HAP-1 (cell line): ENCODE measurements around the gene PGGHG.
"Not testable (repeated sequence)": the region's sequence is repeated elsewhere in the genome, so short reads cannot be mapped to it uniquely, and the experiment has no call there.

Source experiments
- DNase-seq, 2 experiments: peaks; one replicate each; pipeline ENCODE4 v3.0.0-alpha.2; 2016 to 2020; ENCODE audit warnings: low spot score in 2 of 2
- H3K27me3 ChIP-seq: fragments of 250-450 bp; sonication (Bioruptor Pico); 2 replicates; pipeline ENCODE4 v1.5.1; 2020; ENCODE audit warnings: low read depth, mild to moderate bottlenecking, moderate library complexity
- H3K36me3 ChIP-seq: fragments of 250-450 bp; sonication (Bioruptor Pico); replicated peaks from 2 replicates; pipeline ENCODE4 v1.5.1; 2020; ENCODE audit warnings: mild to moderate bottlenecking
- H3K4me1 ChIP-seq: fragments of 250-450 bp; sonication (Bioruptor Pico); 2 replicates; pipeline ENCODE4 v1.5.1; 2020; ENCODE audit warnings: mild to moderate bottlenecking
- H3K4me3 ChIP-seq: fragments of 250-450 bp; sonication (Bioruptor Pico); 2 replicates; pipeline ENCODE4 v1.5.1; 2020; ENCODE audit warnings: mild to moderate bottlenecking, moderate library complexity
- H3K9me3 ChIP-seq: fragments of 250-450 bp; sonication (Bioruptor Pico); 2 replicates; pipeline ENCODE4 v1.5.1; 2020; ENCODE audit warnings: mild to moderate bottlenecking, moderate library complexity
- in situ Hi-C: fragments of 300-500 bp; cut with MboI; formaldehyde crosslinking; loops from 3 replicates; pipeline ENCODE4 v1.14.3; 2020; ENCODE audit warnings: low sequenced_read_pairs, inconsistent platforms, mixed read lengths

PGGHG gene

DNA sequence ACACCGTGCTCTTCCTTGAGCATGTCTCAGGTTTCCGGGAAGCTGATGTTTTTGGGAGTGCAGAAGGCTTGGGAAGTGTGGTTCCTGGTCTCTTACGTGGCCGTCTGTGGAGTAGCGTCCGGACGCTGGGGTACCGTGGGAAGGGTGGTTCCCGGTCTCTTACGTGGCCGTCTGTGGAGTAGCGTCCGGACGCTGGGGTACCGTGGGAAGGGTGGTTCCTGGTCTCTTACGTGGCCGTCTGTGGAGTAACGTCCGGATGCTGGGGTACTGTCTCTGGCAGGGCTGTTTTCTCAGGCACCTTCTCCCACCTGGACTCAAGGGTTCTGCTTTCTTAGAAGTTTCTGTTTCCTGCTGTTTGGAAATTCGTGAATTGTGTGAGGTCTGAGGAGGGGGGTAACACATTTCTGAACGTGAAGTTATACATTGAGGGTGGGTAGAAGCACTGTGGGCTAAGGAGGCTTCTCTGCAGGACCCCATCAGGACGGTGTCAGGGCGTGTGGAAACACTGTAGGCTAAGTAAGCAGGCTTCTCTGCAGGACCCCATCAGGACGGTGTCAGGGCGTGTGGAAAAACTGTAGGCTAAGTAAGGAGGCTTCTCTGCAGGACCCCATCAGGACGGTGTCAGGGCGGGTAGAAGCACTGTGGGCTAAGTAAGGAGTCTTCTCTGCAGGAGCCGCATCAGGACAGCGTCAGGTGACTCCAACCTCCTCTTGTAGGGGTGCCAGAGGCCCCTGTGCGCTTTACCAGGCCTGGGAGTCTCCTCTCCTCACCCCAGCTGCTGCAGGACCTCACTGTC is 37.1 kb downstream of the PGGHG start:
- DNase-seq, result no peak
- no peaks in the 10 kb centered on the region for H3K36me3 ChIP-seq
- in situ Hi-C loops, result no loop called here
- no peaks in the 10 kb centered on the region; the same call in 1 of the 2 replicates for H3K4me1 ChIP-seq
- no peaks in the 10 kb centered on the region for H3K9me3 ChIP-seq
- no peaks in the 10 kb centered on the region for H3K27me3 ChIP-seq
- H3K4me3 ChIP-seq, result no peak overlapping the region

DNA sequence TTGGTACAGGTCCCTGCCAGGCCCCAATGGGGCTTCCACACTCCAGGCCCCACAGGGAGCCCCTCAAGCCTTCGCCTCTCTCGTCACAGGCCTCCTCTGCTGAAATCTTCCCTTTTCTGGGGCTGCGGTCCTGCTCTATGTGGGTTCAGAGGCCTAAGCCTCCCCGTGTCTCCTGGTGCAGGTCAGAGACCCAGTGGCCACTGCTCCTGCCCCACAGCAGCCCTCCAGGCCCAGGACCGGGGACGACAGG is 37.6 kb downstream of the PGGHG start:
- no peaks in the 10 kb centered on the region for H3K36me3 ChIP-seq
- H3K27me3 ChIP-seq, result no peaks in the 10 kb centered on the region
- DNase-seq, result no peak
- in situ Hi-C loops, result no loop called here
- no peak overlapping the region for H3K4me3 ChIP-seq
- no peaks in the 10 kb centered on the region for H3K9me3 ChIP-seq
- H3K4me1 ChIP-seq, result no peaks in the 10 kb centered on the region; the same call in 1 of the 2 replicates

DNA sequence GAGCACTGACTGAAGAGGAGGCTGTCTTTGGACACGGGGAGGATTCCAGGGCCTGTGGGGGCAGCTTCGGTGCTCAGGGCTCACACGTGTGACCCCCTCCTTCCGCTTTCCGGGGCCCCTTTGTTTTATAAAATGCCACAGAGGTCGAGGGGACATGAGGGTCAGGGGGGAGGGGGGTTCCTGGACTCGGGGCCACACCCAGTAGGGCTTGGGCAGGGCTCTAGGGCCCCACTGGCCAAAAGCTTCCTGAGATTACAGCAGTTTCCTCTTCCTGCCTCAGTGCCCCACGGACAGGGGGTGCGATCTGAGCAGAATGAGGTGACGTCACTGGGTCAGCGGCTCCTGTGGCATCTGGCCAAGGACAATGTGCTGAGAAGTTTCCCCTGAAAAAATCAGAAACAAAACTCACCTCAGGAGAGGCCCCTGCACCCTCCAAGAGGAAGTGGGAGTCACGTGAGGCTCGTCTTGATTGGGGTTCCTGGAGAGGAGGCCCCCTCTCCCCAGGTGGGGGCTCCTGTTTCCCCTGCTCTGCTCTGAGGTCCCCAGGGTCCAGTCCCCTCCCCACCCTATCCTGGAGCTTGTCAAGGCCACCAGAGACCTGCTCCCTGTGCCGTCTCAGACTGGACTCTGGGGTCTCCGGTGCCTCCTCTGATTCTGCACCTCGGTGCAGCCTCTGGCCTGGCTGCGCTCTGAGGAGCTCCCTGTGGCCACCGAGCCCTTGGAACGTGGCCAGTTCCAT is 38.1 kb downstream of the PGGHG start:
- Histone ChIP-seq H3K9me3 (no peaks in the 10 kb centered on the region), H3K4me1 (no peaks in the 10 kb centered on the region; the same call in 1 of the 2 replicates), H3K27me3 (no peaks in the 10 kb centered on the region), H3K4me3 (no peak overlapping the region), H3K36me3 (no peaks in the 10 kb centered on the region)
- in situ Hi-C loops, result no loop called here
- no peak for DNase-seq

DNA sequence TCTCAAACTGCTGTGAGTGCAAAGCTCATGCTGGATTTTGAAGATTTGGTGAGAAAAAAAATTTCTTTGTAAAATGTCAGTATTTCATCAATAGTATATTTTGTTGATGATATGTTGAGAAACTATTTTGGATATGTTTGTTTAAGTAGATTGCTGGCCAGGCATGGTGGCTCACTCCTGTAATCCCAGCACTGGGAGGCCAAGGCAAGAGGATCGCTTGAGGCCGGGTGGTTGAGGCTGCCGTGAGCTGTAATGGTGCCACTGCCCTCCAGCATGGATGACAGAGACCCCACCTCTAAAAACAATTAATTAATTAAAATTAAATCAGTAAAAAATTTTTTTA is 38.6 kb downstream of the PGGHG start:
- no peaks in the 10 kb centered on the region for H3K36me3 ChIP-seq
- no peaks in the 10 kb centered on the region for H3K27me3 ChIP-seq
- DNase-seq, result no peak
- H3K4me3 ChIP-seq, result no peak overlapping the region
- H3K9me3 ChIP-seq, result no peaks in the 10 kb centered on the region
- in situ Hi-C loops, result no loop called here
- H3K4me1 ChIP-seq, result no peaks in the 10 kb centered on the region; the same call in 1 of the 2 replicates

DNA sequence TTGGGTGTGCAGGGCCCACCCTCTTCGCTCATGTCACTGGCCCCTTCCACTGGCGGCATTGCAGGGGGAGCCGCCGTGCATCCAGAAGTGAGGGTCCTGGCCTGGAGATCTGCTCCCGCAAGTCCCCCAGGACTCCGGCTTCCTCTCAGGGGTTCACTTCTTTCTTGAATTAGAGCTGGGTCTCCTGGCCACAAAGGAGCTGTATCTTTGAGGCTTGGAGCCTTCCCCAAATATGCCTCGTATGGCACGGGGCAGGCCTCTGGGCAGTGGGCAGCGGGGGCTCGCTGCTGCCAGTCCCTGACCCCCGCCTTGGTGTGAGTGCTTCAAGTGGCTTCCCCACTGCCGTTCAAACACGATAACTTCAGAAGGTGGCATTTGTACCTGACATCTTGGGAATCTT is 39.1 kb downstream of the PGGHG start:
- Histone ChIP-seq H3K4me1 (no peaks in the 10 kb centered on the region; the same call in 1 of the 2 replicates), H3K27me3 (no peaks in the 10 kb centered on the region), H3K9me3 (no peaks in the 10 kb centered on the region), H3K36me3 (no peaks in the 10 kb centered on the region), H3K4me3 (no peak overlapping the region)
- no peak for DNase-seq
- in situ Hi-C loops, result no loop called here

DNA sequence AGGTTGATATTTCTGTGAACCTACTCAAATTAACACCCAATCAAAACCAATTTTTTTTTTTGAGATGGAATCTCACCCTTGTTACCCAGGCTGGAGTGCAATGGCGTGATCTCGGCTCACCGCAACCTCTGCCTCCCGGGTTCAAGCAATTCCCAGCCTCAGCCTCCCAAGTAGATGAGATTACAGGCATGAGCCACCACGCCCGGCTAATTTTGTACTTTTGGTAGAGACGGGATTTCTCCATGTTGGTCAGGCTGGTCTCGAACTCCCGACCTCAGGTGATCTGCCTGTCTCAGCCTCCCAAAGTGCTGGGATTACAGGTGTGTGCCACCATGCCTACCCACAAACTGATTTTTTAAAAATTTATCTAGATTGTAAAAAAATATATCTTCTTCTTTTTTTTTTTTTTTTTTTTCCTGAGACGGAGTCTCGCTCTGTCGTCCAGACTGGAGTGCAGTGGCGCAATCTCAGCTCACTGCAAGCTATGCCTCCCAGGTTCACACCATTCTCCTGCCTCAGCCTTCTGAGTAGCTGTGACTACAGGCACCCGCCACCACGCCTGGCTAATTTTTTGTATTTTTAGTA is 39.7 kb downstream of the PGGHG start:
- DNase-seq, H3K27me3 ChIP-seq, in situ Hi-C loops, H3K4me3 ChIP-seq, H3K9me3 ChIP-seq, H3K4me1 ChIP-seq, H3K36me3 ChIP-seq: not testable (repeated sequence)

DNA sequence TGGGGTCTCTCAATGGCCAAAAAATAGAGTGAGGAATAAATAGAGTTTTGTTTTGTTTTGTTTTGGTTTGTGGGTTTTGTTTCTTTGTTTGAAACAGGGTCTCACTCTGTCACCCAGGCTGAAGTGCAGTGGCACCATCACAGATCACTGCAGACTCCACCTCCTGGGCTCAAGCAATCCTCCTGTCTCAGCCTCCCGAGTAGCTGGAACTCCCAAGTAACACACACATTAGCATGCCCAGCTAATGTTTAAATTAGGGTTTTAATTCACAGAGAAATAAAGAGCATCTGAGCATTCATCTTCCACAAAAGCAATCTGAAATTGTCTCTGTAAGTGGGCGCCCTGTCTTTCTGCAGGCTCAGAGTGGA is 40.9 kb downstream of the PGGHG start:
- Histone ChIP-seq H3K9me3 (no peaks in the 10 kb centered on the region), H3K4me3 (no peak overlapping the region), H3K27me3 (no peaks in the 10 kb centered on the region), H3K4me1 (no peaks in the 10 kb centered on the region; the same call in 1 of the 2 replicates), H3K36me3 (no peaks in the 10 kb centered on the region)
- no peak for DNase-seq
- in situ Hi-C loops, result no loop called here

DNA sequence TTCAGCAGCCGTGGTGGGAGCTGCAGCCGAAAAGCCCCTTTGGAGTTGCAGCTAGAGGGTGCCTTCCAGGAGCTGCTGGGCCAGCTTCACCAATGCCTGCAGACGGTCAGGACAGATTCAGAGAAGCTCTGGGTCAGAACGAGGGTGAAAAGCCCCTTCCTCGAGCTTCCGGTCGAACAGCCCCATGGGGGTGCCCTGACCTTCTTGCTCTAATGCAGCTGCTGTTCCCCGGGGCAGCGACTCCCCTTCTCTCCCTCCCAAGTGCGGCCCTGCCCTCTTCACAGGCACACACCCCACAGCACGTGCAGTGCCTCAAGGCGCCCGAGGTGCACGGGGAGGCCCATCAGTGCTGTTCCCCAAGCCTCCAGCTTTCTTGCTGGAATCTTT is 41.4 kb downstream of the PGGHG start:
- no peaks in the 10 kb centered on the region for H3K9me3 ChIP-seq
- no peaks in the 10 kb centered on the region for H3K36me3 ChIP-seq
- DNase-seq, result no peak
- H3K4me3 ChIP-seq, result no peak overlapping the region
- H3K27me3 ChIP-seq, result no peaks in the 10 kb centered on the region
- H3K4me1 ChIP-seq, result no peaks in the 10 kb centered on the region; the same call in 1 of the 2 replicates
- in situ Hi-C loops, result no loop called here

DNA sequence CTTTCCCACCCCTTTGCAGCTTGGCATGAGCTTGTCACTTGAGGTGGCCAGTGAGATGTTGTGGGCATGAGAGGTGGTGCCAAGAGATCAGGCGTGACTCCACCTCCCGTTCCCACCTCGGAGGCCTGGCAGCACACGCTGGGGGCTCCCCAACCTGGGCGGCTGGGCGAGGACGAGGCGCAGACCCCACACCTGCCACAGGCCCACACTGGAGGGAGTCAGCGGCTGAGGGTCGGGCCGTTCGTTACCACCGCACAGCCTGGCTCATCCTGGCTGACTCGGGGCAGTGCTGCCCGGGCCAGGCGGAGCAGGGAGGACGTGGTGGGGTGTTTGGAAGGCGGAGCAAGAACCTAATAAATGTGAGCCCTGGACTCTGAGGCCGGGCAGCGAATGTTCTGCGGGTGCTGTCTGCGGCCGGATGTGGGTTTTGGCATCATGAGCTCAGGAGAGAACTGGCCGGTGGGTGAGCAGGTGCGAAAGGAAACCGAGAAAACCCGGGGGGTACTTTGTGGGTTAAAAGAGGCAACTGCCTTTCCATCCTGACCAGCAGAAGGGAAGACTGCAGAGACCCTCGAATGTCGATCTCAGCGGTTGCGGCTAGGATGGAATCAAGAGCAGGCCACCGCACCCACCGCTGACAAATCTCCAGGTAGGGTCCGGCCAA is 41.9 kb downstream of the PGGHG start:
- H3K4me3 ChIP-seq, result no peak overlapping the region
- no peaks in the 10 kb centered on the region for H3K36me3 ChIP-seq
- H3K9me3 ChIP-seq, result no peaks in the 10 kb centered on the region
- in situ Hi-C loops, result no loop called here
- H3K27me3 ChIP-seq, result no peaks in the 10 kb centered on the region
- no peaks in the 10 kb centered on the region; the same call in 1 of the 2 replicates for H3K4me1 ChIP-seq
- no peak for DNase-seq

DNA sequence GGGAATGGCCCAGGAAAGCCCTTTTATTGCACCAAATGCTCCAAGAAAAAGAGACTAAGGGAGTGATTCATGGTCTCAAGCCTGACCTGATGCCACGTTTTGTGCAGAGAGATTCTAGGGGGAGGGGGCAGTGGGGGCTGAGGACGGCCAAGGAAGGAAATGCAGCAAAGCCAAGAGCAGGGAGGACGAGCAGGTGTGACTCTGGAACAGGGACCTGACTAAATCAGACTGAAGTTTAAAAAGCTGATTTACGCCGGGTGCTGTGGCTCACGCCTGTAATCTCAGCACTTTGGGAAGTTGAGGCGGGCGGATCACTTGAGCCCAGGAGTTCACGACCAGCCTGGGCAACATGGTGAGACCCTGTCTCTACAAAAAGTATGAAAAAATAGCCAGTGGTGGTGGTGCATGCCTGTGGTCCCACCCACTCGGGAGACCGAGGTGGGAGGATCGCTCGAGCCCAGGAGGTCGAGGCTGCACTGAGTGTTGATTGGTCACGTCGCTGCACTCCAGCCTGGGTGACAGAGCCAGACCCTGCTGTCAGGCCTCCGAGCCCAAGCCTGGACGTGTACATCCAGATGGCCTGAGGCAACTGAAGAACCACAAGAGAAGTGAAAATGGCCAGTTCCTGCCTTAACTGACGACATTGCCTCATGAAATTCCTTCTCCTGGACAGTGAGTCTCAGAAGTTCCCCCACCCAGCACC is 42.6 kb downstream of the PGGHG start:
- H3K4me3 ChIP-seq, result no peak overlapping the region
- no peaks in the 10 kb centered on the region for H3K9me3 ChIP-seq
- no peak for DNase-seq
- no peaks in the 10 kb centered on the region for H3K36me3 ChIP-seq
- in situ Hi-C loops, result no loop called here
- H3K27me3 ChIP-seq, result no peaks in the 10 kb centered on the region
- H3K4me1 ChIP-seq, result no peaks in the 10 kb centered on the region; the same call in 1 of the 2 replicates

DNA sequence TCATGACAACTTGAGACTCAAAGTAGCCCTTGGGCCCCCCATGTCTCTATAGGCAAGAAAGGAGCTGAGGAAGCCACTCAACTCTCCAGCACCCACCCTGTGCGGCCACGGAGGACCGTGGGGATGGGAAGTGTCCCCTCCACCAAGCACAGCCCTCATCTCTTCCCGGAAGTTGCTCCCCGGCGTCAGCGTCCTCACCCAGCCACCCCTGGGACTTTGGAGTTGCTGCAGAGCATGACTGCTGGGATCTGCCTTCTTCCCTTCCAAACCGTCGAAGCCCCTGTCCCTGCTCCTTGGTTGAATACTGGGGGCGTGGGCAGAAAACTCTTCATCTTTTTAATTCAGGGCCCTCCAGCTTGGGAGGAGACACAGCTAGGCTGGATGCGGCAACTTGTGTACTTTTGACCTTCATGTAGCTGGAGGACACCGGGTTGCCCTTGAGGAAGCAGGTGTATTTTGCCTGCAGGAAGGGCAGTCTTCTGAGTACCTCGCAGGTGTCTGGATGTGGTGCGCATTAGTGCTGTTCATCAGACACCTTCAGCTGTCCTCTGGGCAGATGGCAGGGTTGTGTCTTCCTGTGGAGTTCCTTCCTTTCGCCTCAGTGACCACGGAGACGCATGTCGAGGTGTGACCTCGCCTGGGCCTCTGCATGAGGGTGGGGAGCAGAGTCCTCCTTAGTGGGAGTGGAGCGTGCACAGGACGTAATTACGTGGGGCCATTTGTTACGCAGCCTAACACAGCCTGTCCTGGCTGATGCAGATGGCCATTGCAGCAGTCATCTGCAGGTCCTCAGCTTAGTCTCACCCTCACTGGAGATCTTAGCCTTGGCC is 43.9 kb downstream of the PGGHG start:
- no peak for DNase-seq
- Histone ChIP-seq H3K4me3 (no peak overlapping the region), H3K27me3 (no peaks in the 10 kb centered on the region), H3K9me3 (no peaks in the 10 kb centered on the region), H3K36me3 (no peaks in the 10 kb centered on the region), H3K4me1 (peaks cover 4% of the 10 kb centered on the region)
- in situ Hi-C loops, result no loop called here

DNA sequence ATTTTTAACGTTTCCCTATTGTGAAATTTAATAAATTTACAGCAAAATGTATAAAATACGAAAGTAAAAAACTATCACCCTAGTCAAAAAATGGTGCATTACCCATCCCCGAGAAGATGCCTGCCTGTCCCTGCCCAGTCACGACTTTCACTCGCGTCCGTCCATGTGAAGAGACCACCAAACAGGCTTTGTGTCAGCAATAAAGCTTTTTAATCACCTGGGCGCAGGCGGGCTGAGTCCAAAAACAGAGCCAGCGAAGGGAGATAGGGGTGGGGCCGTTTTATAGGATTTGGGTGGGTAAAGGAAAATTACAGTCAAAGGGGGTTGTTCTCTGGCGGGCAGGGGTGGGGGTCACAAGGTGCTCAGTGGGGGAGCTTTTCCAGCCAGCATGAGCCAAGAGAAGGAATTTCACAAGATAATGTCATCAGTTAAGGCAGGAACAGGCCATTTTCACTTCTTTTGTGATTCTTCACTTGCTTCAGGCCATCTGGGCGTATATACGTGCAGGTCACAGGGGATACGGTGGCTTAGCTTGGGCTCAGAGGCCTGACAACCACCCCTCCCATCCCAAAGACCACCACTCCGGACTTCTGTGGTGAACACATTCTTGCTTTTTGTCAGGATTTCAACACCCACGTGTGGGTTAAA is 44.8 kb downstream of the PGGHG start:
- DNase-seq, H3K4me1 ChIP-seq, H3K4me3 ChIP-seq, in situ Hi-C loops, H3K36me3 ChIP-seq, H3K27me3 ChIP-seq, H3K9me3 ChIP-seq: not testable (repeated sequence)
